ENCODE measurements around the gene CLDN12.
"Not testable (repeated sequence)": the region's sequence is repeated elsewhere in the genome, so short reads cannot be mapped to it uniquely, and the experiment has no call there.

CLDN12 gene

DNA sequence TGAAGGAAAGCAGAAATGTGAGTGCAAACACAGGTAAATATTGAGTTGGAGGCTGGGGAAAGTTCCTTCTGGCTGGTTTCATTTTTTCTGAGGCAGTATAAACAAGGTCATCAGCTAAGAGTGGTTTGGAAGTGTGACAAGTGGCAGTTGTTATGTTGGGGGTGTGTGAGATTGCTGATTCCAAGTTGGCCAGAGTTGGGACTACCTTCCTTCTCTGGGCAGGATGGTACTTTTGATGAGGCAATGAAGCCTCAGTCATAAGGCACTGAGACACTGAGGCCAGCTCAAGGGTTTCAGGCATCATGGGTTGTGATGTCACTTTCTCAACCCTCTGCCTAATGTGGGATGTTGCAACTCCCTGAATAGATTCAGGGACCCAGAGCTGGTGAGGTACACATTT is 58.0 kb downstream of the CLDN12 start:
- no peak for TF ChIP-seq EZH2phosphoT487 (IDR thresholded peaks at IDR 0.05; ENCODE audit: borderline replicate concordance, low read length)
- TF ChIP-seq, protein P1, sequence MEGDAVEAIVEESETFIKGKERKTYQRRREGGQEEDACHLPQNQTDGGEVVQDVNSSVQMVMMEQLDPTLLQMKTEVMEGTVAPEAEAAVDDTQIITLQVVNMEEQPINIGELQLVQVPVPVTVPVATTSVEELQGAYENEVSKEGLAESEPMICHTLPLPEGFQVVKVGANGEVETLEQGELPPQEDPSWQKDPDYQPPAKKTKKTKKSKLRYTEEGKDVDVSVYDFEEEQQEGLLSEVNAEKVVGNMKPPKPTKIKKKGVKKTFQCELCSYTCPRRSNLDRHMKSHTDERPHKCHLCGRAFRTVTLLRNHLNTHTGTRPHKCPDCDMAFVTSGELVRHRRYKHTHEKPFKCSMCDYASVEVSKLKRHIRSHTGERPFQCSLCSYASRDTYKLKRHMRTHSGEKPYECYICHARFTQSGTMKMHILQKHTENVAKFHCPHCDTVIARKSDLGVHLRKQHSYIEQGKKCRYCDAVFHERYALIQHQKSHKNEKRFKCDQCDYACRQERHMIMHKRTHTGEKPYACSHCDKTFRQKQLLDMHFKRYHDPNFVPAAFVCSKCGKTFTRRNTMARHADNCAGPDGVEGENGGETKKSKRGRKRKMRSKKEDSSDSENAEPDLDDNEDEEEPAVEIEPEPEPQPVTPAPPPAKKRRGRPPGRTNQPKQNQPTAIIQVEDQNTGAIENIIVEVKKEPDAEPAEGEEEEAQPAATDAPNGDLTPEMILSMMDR (IDR thresholded peaks at IDR 0.05; ENCODE audit: low read depth, low read length, poor library complexity, severe bottlenecking), result no peak
- no peaks in the 10 kb centered on the region for H3F3A ChIP-seq (ENCODE audit: control insufficient read depth, insufficient read depth)
- H3K9me3 ChIP-seq (ENCODE audit: control insufficient read depth, insufficient read depth, low read length), result peaks cover 17% of the 10 kb centered on the region; the same call in 1 of the 2 replicates
- no peaks in the 10 kb centered on the region for H3K9me2 ChIP-seq (replicated peaks; ENCODE audit: control insufficient read depth, low read length)
- H3K27me3 ChIP-seq (ENCODE audit: control insufficient read depth, low read length), result no peaks in the 10 kb centered on the region
- no peak overlapping the region for H3K4me3 ChIP-seq (ENCODE audit: low read length)
- no peak overlapping the region for H3K4me2 ChIP-seq (ENCODE audit: low read length)
- H4K20me1 ChIP-seq (ENCODE audit: control insufficient read depth, insufficient read depth, low read depth, low read length), result no peaks in the 10 kb centered on the region
- H3K36me3 ChIP-seq (ENCODE audit: control insufficient read depth, low read length), result no peaks in the 10 kb centered on the region
- H3K27ac ChIP-seq (ENCODE audit: low read depth, low read length), result no peak overlapping the region
- no peaks in the 10 kb centered on the region for H3K79me2 ChIP-seq (ENCODE audit: control insufficient read depth, low read length)
- no peaks in the 10 kb centered on the region; the same call in 1 of the 2 replicates for H3K4me1 ChIP-seq (ENCODE audit: control insufficient read depth, low read length)

DNA sequence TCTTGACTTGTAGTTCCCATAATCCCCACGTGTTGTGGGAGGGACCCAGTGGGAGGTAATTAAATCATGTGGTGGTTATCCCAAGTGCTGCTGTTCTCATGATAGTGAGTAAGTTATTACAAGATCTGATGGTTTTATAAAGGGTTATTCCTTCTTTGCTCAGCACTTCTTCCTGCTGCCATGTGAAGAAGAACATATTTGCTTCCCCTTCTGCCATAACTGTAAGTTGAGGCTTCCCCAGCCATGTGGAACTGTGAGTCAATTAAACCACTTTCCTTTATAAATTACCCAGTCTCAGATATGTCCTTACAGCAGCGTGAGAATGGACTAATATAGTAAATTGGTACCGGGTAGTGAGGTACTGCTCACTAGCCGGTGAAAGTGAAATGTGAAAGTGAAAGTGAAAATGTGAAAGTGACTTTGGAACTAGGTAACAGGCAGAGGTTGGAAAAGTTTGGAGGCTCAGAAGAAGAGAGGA is 59.9 kb downstream of the CLDN12 start:
- H4K20me1 ChIP-seq (ENCODE audit: control insufficient read depth, insufficient read depth, low read depth, low read length), result not testable (repeated sequence)

More for the DNA sequence above, 59.9 kb downstream of the CLDN12 start:
- H3K27ac ChIP-seq (ENCODE audit: low read depth, low read length); H3K79me2 ChIP-seq (ENCODE audit: control insufficient read depth, low read length); H3K27me3 ChIP-seq (ENCODE audit: control insufficient read depth, low read length); H3F3A ChIP-seq (ENCODE audit: control insufficient read depth, insufficient read depth); H3K9me2 ChIP-seq (replicated peaks; ENCODE audit: control insufficient read depth, low read length); H3K36me3 ChIP-seq (ENCODE audit: control insufficient read depth, low read length); H3K4me1 ChIP-seq (ENCODE audit: control insufficient read depth, low read length); H3K4me3 ChIP-seq (ENCODE audit: low read length); H3K4me2 ChIP-seq (ENCODE audit: low read length): not testable (repeated sequence)
- H3K9me3 ChIP-seq (ENCODE audit: control insufficient read depth, insufficient read depth, low read length), result peaks cover 17% of the 10 kb centered on the region; the same call in 1 of the 2 replicates
